Ascending aorta (tissue), 2 donors: ENCODE measurements around the gene KLK12. TPM values are rescaled to one million over a fixed set of nuclear protein-coding genes. Genes with fewer than 3 reads are reported as not detected.

Experiments
- DNase-seq, 2 donors: peaks; one replicate each; pipeline ENCODE4 v3.0.0-alpha.2; 2019; ENCODE audit warnings: low spot score in 2 of 2
- H3K27ac ChIP-seq, 2 donors: fragments of 200-600 bp; sonication (generic); one replicate each; pipeline ENCODE4 v1.5.1; 2016 to 2017; ENCODE audit warnings: mild to moderate bottlenecking in 1 of 2
- H3K27me3 ChIP-seq: fragments of 200-600 bp; sonication (generic); one replicate; pipeline ENCODE4 v1.5.1; 2017
- H3K36me3 ChIP-seq, 2 donors: fragments of 200-600 bp; sonication (generic); one replicate each; pipeline ENCODE4 v1.5.1; 2016
- H3K4me1 ChIP-seq, 2 donors: fragments of 200-600 bp; sonication (generic); one replicate each; pipeline ENCODE4 v1.5.1; 2016 to 2017; ENCODE audit warnings: mild to moderate bottlenecking in 1 of 2
- H3K4me3 ChIP-seq, 2 donors: fragments of 200-600 bp; sonication (generic); one replicate each; pipeline ENCODE4 v1.5.1; 2016 to 2017; ENCODE audit warnings: mild to moderate bottlenecking in 1 of 2
- H3K9me3 ChIP-seq, 2 donors: fragments of 200-600 bp; sonication (generic); one replicate each; pipeline ENCODE4 v1.5.1; 2016
- intact Hi-C: fragments of 100-400 bp; cut with DNase I; formaldehyde crosslinking; loops from one replicate; pipeline ENCODE4 v1.15.1; 2023
- total RNA-seq: library from RNA; depleted of rRNA; stranded (reverse); fragments of >200 nt; gene quantifications from one replicate; pipeline ENCODE4 v1.1.0, GENCODE V29; 2016
- TF ChIP-seq, protein P1 (sequence below), 3 experiments: fragments of 200-600 bp in 2 of 3; fragments of 450-650 bp in 1 of 3; sonication (generic) in 2 of 3; IDR thresholded peaks; one replicate each; pipeline ENCODE4 v1.5.1; 2016 to 2019; ENCODE audit warnings: antibody characterized with exemption in 3 of 3, mild to moderate bottlenecking in 1 of 3, moderate library complexity in 1 of 3

Gene KLK12, protein sequence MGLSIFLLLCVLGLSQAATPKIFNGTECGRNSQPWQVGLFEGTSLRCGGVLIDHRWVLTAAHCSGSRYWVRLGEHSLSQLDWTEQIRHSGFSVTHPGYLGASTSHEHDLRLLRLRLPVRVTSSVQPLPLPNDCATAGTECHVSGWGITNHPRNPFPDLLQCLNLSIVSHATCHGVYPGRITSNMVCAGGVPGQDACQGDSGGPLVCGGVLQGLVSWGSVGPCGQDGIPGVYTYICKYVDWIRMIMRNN
- not detected for total RNA-seq

DNA sequence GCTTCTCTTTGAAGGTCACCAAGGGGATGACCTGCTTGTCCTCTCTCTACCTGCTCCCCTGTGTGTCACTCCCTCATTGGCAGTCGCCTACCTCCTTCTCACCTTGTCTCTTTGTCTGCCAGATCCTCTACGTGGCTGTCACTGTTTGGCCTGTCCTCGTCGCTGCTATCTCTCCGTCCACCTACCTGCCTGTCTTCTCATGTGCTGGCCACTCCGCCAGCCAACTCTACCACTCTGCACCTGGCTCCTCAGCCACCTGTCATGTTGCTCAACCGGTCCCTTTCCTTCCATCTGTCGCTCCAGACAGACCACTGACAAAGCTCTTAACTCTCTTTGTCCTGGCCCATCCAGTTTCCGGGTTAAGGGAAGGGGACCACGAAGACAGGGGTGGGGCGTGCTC, at the start of gene KLK12:
Gene KLK12 (minus strand): TSS at position 299 of the 400 bp plus-strand sequence. CDS start 381 bp downstream, outside the sequence.
- Histone ChIP-seq H3K9me3 (no peaks in the 10 kb centered on the region), H3K27ac (no peak within 1 kb of the TSS), H3K4me3 (no peak within 1 kb of the TSS), H3K36me3 (no peaks in the 10 kb centered on the region), H3K27me3 (no peaks in the 10 kb centered on the region), H3K4me1 (no peaks in the 10 kb centered on the region)
- intact Hi-C loops, result no loop called here
- TF ChIP-seq, protein P1, sequence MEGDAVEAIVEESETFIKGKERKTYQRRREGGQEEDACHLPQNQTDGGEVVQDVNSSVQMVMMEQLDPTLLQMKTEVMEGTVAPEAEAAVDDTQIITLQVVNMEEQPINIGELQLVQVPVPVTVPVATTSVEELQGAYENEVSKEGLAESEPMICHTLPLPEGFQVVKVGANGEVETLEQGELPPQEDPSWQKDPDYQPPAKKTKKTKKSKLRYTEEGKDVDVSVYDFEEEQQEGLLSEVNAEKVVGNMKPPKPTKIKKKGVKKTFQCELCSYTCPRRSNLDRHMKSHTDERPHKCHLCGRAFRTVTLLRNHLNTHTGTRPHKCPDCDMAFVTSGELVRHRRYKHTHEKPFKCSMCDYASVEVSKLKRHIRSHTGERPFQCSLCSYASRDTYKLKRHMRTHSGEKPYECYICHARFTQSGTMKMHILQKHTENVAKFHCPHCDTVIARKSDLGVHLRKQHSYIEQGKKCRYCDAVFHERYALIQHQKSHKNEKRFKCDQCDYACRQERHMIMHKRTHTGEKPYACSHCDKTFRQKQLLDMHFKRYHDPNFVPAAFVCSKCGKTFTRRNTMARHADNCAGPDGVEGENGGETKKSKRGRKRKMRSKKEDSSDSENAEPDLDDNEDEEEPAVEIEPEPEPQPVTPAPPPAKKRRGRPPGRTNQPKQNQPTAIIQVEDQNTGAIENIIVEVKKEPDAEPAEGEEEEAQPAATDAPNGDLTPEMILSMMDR (IDR thresholded peaks at IDR 0.05), result no peak
- no peak for DNase-seq

DNA sequence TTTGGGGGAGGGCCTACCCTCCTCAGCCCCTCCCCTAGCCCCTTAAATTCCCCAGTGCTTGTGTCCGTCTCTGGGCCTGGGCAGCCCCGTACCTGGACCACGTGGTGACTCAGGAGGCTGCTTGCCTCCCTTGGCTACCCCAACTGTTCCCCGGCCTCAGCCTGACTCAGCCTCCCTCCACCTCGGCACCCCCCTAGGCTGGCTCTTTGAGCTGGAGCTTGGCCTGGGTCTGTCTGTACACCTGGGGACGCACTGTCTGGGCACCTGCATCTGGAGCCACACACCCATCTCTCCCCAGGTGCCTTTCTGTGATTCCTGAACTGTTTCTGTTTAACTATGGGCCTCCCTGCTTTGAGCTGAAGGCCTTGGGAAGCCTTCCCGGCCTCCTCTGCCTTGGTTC, 49.7 kb upstream of the KLK12 start:
- Histone ChIP-seq H3K27ac (no peak overlapping the region), H3K4me3 (no peak overlapping the region), H3K27me3 (no peaks in the 10 kb centered on the region), H3K9me3 (no peaks in the 10 kb centered on the region), H3K36me3 (no peaks in the 10 kb centered on the region), H3K4me1 (no peaks in the 10 kb centered on the region)
- no peak for DNase-seq
- intact Hi-C loops, result no loop called here
- TF ChIP-seq, protein P1 (IDR thresholded peaks at IDR 0.05), result no peak

DNA sequence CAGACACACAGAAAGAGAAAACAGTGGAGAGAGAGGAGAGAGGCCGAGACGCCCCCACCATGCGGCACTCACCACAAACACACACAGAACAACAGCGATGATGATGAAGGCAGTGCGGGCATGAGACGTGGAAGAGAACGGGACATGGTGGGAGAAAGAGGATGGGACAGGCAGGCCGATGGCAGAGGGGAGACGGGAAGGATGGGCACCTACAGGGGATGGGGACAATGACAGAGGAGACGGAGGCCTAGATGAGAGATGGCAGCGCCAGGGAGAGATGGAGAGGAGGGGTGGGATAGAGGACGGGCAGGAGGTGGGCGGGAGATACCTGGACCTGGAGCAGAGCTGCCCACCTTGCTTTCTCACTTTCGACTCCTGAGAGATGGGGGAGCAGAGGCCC, 49.0 kb upstream of the KLK12 start:
- TF ChIP-seq, protein P1 (IDR thresholded peaks at IDR 0.05), result no peak
- no peak for DNase-seq
- Histone ChIP-seq H3K36me3 (no peaks in the 10 kb centered on the region), H3K4me1 (no peaks in the 10 kb centered on the region), H3K27ac (no peak overlapping the region), H3K9me3 (no peaks in the 10 kb centered on the region), H3K27me3 (no peaks in the 10 kb centered on the region), H3K4me3 (no peak overlapping the region)
- intact Hi-C loops, result no loop called here

DNA sequence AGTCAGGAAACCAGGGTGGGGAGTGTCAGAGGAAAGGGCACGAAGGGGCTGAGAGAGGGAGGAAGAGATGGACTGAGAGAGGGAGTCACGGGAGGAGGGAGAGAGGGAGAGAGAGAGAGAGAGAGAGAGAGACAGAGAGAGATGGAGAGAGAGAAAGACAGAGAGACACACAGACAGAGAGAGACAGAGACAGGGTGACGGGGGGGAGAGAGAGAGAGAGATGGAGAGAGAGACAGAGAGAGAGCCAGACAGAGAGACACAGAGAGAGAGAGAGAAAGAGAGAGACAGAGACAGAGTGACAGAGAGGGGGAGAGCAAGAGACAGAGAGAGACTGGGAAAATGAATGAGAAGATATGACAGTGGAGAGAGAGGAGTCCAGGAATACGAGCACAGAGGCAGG, 48.4 kb upstream of the KLK12 start:
- H3K4me3 ChIP-seq, result no peak overlapping the region
- H3K9me3 ChIP-seq, result no peaks in the 10 kb centered on the region
- H3K27me3 ChIP-seq, result no peaks in the 10 kb centered on the region
- DNase-seq, result no peak
- H3K4me1 ChIP-seq, result no peaks in the 10 kb centered on the region
- TF ChIP-seq, protein P1 (IDR thresholded peaks at IDR 0.05), result no peak
- intact Hi-C loops, result no loop called here
- no peaks in the 10 kb centered on the region for H3K36me3 ChIP-seq
- H3K27ac ChIP-seq, result no peak overlapping the region

DNA sequence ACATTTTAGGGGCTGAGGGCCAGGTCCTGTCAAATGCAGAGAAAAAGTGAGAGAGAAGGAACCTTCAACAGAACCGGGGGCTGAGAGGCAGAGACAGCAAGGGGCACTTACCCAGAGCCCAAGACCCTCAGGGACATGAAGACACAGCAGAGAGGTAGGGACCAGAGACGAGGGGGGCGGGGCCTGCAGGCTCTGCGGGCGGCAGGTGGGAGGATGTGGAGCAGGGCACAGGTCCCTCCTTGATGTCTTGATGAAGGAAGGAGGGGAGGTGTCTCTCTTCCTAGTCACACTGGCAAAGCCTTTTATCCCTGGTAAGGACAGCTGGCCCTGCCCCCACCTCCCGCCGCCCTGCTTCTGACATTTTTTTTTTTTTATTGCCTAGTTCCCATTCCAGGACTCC, 47.8 kb upstream of the KLK12 start, which contains the start of gene KLK14:
Gene KLK14 (minus strand): TSS at position 277 of the 400 bp plus-strand sequence. CDS start 273 bp downstream, at position 4.
- no peak for DNase-seq
- Histone ChIP-seq H3K27ac (no peak within 1 kb of the TSS), H3K27me3 (no peaks in the 10 kb centered on the region), H3K9me3 (no peaks in the 10 kb centered on the region), H3K36me3 (no peaks in the 10 kb centered on the region), H3K4me1 (no peaks in the 10 kb centered on the region), H3K4me3 (no peak within 1 kb of the TSS)
- intact Hi-C loops, result no loop called here
- TF ChIP-seq, protein P1 (IDR thresholded peaks at IDR 0.05), result no peak
